Endothelial cell of umbilical vein (primary cell): ENCODE data around the gene UROD. TPM values are rescaled to one million over a fixed set of nuclear protein-coding genes. Genes with fewer than 3 reads are reported as not detected.

Experiments
- BruUV-seq: library from RNA; stranded (reverse); fragments of 400-500 nt; replicated peaks from 2 replicates; lab custom pipeline; 2021; lab: Mats Ljungman, UMichigan
- CTCF ChIA-PET: fragments of 300-600, 350-600 bp; sonication (Branson Sonifier 250); formaldehyde crosslinking; loops from one replicate; lab custom pipeline; 2021; ENCODE audit warnings: antibody characterized with exemption, inconsistent platforms; lab: Charles Lee
- POLR2A ChIA-PET: fragments of 300-600, 350-600 bp; sonication (Branson Sonifier 250); formaldehyde crosslinking; loops from one replicate; lab custom pipeline; 2021; ENCODE audit warnings: antibody characterized with exemption, inconsistent platforms; lab: Charles Lee
- DNase-seq: peaks from one replicate; pipeline ENCODE4 v3.0.0-alpha.2; 2011; ENCODE audit warnings: low read depth, low spot score
- FAIRE-seq: peaks from 2 replicates; lab custom pipeline; 2011; peaks lifted over from hg19 to GRCh38; lab: Jason Lieb, UNC
- H2AFZ ChIP-seq: 2 replicates; pipeline ENCODE4 v1.6.0; 2012; ENCODE audit warnings: low read depth, low read length, control low read depth, inconsistent platforms
- H3K27ac ChIP-seq: 2 replicates; pipeline ENCODE4 v1.5.1; 2011; ENCODE audit warnings: low read depth, mild to moderate bottlenecking, control low read depth, low read length, moderate library complexity; ENCODE audit not compliant: insufficient read depth
- H3K27me3 ChIP-seq, 2 experiments: 2 replicates each; pipeline versions ENCODE4 v1.6.0 to v1.6.1; 2011; ENCODE audit warnings: low read length in 2 of 2, mixed read lengths in 1 of 2; ENCODE audit not compliant: control insufficient read depth in 2 of 2, insufficient read depth in 2 of 2
- H3K36me3 ChIP-seq, 2 experiments: 2 replicates in 1 of 2; 3 replicates in 1 of 2; pipeline ENCODE4 v1.5.1; 2011; ENCODE audit warnings: low read length in 2 of 2, mild to moderate bottlenecking in 1 of 2, moderate library complexity in 1 of 2; ENCODE audit not compliant: control insufficient read depth in 2 of 2, insufficient read depth in 2 of 2; ENCODE audit errors: extremely low read depth in 1 of 2
- H3K4me1 ChIP-seq: 3 replicates; pipeline ENCODE4 v1.5.1; 2011; ENCODE audit warnings: mild to moderate bottlenecking, low read length; ENCODE audit not compliant: control insufficient read depth, insufficient read depth; ENCODE audit errors: extremely low read depth
- H3K4me2 ChIP-seq: 2 replicates; pipeline ENCODE4 v1.6.1; 2011; ENCODE audit warnings: low read length, control low read depth, mixed read lengths; ENCODE audit not compliant: insufficient read depth
- H3K4me3 ChIP-seq, 3 experiments: fragments of 200-600 bp in 1 of 3; sonication (generic), shearing (Covaris generic) in 1 of 3; replicated peaks in 1 of 3; 2 replicates each; pipeline ENCODE4 v1.5.1; 2011 to 2016; ENCODE audit warnings: control low read depth in 3 of 3, low read length in 3 of 3, mild to moderate bottlenecking in 2 of 3, inconsistent platforms in 1 of 3, low read depth in 1 of 3, moderate library complexity in 1 of 3; ENCODE audit not compliant: insufficient read depth in 1 of 3
- H3K79me2 ChIP-seq: 2 replicates; pipeline ENCODE4 v1.6.0; 2012; ENCODE audit warnings: low read length, inconsistent platforms; ENCODE audit not compliant: control insufficient read depth, insufficient read depth
- H3K9ac ChIP-seq: replicated peaks from 2 replicates; pipeline ENCODE3; 2011; ENCODE audit warnings: low read length, control low read depth; ENCODE audit not compliant: insufficient read depth; ENCODE audit errors: extremely low read depth
- H3K9me1 ChIP-seq: replicated peaks from 3 replicates; pipeline ENCODE4 v1.6.0; 2011; ENCODE audit warnings: mild to moderate bottlenecking, low read length; ENCODE audit not compliant: control insufficient read depth, insufficient read depth; ENCODE audit errors: extremely low read depth
- H3K9me3 ChIP-seq: replicated peaks from 2 replicates; pipeline ENCODE4 v1.5.1; 2012; ENCODE audit warnings: low read length, inconsistent platforms; ENCODE audit not compliant: control insufficient read depth, insufficient read depth
- H4K20me1 ChIP-seq: replicated peaks from 2 replicates; pipeline ENCODE3; 2011; ENCODE audit warnings: mild to moderate bottlenecking, low read length; ENCODE audit not compliant: control insufficient read depth, insufficient read depth; ENCODE audit errors: extremely low read depth
- CTCF ChIP-seq, 2 donors: IDR thresholded peaks; 1 replicate in 1 of 2; 2 replicates in 1 of 2; pipeline ENCODE4 v1.5.1; 2011; ENCODE audit warnings: low read length in 2 of 2, mild to moderate bottlenecking in 2 of 2, moderate library complexity in 2 of 2, control low read depth in 1 of 2, inconsistent platforms in 1 of 2, low read depth in 1 of 2; ENCODE audit not compliant: insufficient read depth in 1 of 2; ENCODE audit errors: extremely low read depth in 1 of 2
- EZH2 ChIP-seq: IDR thresholded peaks from 2 replicates; pipeline ENCODE4 v1.6.1; 2012; ENCODE audit warnings: borderline replicate concordance, low read depth, mild to moderate bottlenecking, moderate library complexity, low read length, inconsistent platforms; ENCODE audit not compliant: severe bottlenecking
- FOS ChIP-seq: IDR thresholded peaks from 2 replicates; pipeline ENCODE4 v1.6.1; 2011; ENCODE audit warnings: mild to moderate bottlenecking, low read length, moderate library complexity, borderline replicate concordance; ENCODE audit not compliant: insufficient read depth
- GATA2 ChIP-seq: IDR thresholded peaks from 2 replicates; pipeline ENCODE4 v1.7.0; 2011; ENCODE audit warnings: low read depth, mild to moderate bottlenecking, moderate library complexity, mixed read lengths, low read length; ENCODE audit not compliant: insufficient read length, insufficient read depth
- JUN ChIP-seq: IDR thresholded peaks from 2 replicates; pipeline ENCODE4 v1.6.1; 2011; ENCODE audit warnings: borderline replicate concordance, low read depth; ENCODE audit not compliant: insufficient read length, insufficient read depth
- MAX ChIP-seq: IDR thresholded peaks from 2 replicates; pipeline ENCODE4 v1.6.1; 2011; ENCODE audit not compliant: insufficient read depth, insufficient read length
- MYC ChIP-seq: IDR thresholded peaks from one replicate; pipeline ENCODE4 v1.6.1; 2011; ENCODE audit warnings: mild to moderate bottlenecking, low read depth, low read length
- POLR2A ChIP-seq: IDR thresholded peaks from 2 replicates; pipeline ENCODE4 v1.6.1; 2012; ENCODE audit warnings: low read depth, mild to moderate bottlenecking, control low read depth, low read length
- POLR2AphosphoS5 ChIP-seq: IDR thresholded peaks from 2 replicates; pipeline ENCODE4 v1.6.1; 2012; ENCODE audit warnings: low read depth, mild to moderate bottlenecking, control low read depth, low read length, moderate library complexity; ENCODE audit not compliant: insufficient read depth
- dilution Hi-C: fragments of 300-500 bp; cut with MboI; formaldehyde crosslinking; loops from one replicate; pipeline ENCODE4 v1.15.0; 2019; ENCODE audit warnings: low sequenced_read_pairs; ENCODE audit not compliant: extremely low pct_ligation_motif_present
- intact Hi-C: fragments of 100-400 bp; cut with micrococcal nuclease; formaldehyde crosslinking; loops from one replicate; pipeline ENCODE4 v1.10.0; 2022
- polyA plus RNA-seq, 4 experiments: library from polyadenylated mRNA; depleted of rRNA in 3 of 4; stranded (reverse) in 3 of 4; unstranded in 1 of 4; fragments of >200 nt; gene quantifications; 2 replicates each; pipeline versions ENCODE4 v1.2.1 to v1.2.3, GENCODE V29; 2011 to 2012; ENCODE audit warnings: missing spikeins in 1 of 4
- total RNA-seq: library from RNA; stranded (reverse); gene quantifications from 2 replicates; pipeline ENCODE4 v1.2.3, GENCODE V29; 2021

Gene UROD
- total and polyA plus RNA-seq, 2 donors (not counting 3 experiments of a cell fraction or from before 2014, with no cell fraction given), result 192 to 636 TPM

- no peak overlapping the region for H3K4me3 ChIP-seq
- no peaks in the 10 kb centered on the region for H3K9me1 ChIP-seq
- no peak overlapping the region for H3K4me2 ChIP-seq
- no peaks in the 10 kb centered on the region for H3K9me3 ChIP-seq
- no TSS peak for BruUV-seq
- H3K79me2 ChIP-seq, result no peaks in the 10 kb centered on the region
- intact Hi-C loops (no loop called here), dilution Hi-C loops (no loop called here)
- TF ChIP-seq POLR2AphosphoS5 (no peak), FOS (no peak), MAX (no peak), POLR2A (no peak), MYC (no peak), CTCF (IDR thresholded peaks at IDR 0.05; ENCODE audit: extremely low read depth in 1 of 2, insufficient read depth in 1 of 2, low read depth in 1 of 2, low read length in 2 of 2) (no peak), JUN (no peak), GATA2 (no peak), EZH2 (no peak)
- no peaks in the 10 kb centered on the region for H3K27me3 ChIP-seq
- POLR2A ChIA-PET, result no interaction called here
- CTCF ChIA-PET, result no interaction called here
- no peaks in the 10 kb centered on the region for H4K20me1 ChIP-seq
- FAIRE-seq (no peak), DNase-seq (no peak)
- H3K9ac ChIP-seq, result no peak overlapping the region
- H2AFZ ChIP-seq, result no peak overlapping the region
- no peak overlapping the region for H3K27ac ChIP-seq
- H3K4me1 ChIP-seq, result no peaks in the 10 kb centered on the region
- no peaks in the 10 kb centered on the region for H3K36me3 ChIP-seq
Observed at GRCh38 chr1:45057542-45057941, 45.5 kb downstream of the UROD start.
